ENCODE results near the gene MEGF6.

Gene MEGF6

GRCh38 chr1:3552176-3552575 is 59.1 kb downstream of the MEGF6 start:
- no peak for DNase-seq

- no peak for DNase-seq
Observed at GRCh38 chr1:3551711-3552110, 59.6 kb downstream of the MEGF6 start.

- DNase-seq = no peak
Observed at GRCh38 chr1:3551290-3551678, 60.0 kb downstream of the MEGF6 start.

- no peak for DNase-seq
Observed at GRCh38 chr1:3550511-3551289, 60.6 kb downstream of the MEGF6 start.

GRCh38 chr1:3548895-3549294 is 62.4 kb downstream of the MEGF6 start:
- no peak for DNase-seq

- no peak for DNase-seq
Observed at GRCh38 chr1:3548156-3548893, 63.0 kb downstream of the MEGF6 start.

- no peak for DNase-seq
Observed at GRCh38 chr1:3547055-3548005, 64.0 kb downstream of the MEGF6 start.

GRCh38 chr1:3546048-3546384 is 65.3 kb downstream of the MEGF6 start:
- DNase-seq = no peak

GRCh38 chr1:3545363-3546047 is 65.8 kb downstream of the MEGF6 start:
- no peak for DNase-seq

- DNase-seq = no peak
Observed at GRCh38 chr1:3544040-3544977, 67.0 kb downstream of the MEGF6 start.

GRCh38 chr1:3543076-3544039 is 68.0 kb downstream of the MEGF6 start:
- DNase-seq = no peak

GRCh38 chr1:3542676-3543075 is 68.6 kb downstream of the MEGF6 start:
- DNase-seq = no peak

- no peak for DNase-seq
Observed at GRCh38 chr1:3541936-3542335, 69.4 kb downstream of the MEGF6 start.

GRCh38 chr1:3541465-3541864 is 69.8 kb downstream of the MEGF6 start:
- DNase-seq = no peak

GRCh38 chr1:3540876-3541275 is 70.4 kb downstream of the MEGF6 start:
- DNase-seq = no peak

- DNase-seq = no peak
Observed at GRCh38 chr1:3539707-3540425, 71.4 kb downstream of the MEGF6 start.

- no peak for DNase-seq
Observed at GRCh38 chr1:3537359-3537758, 73.9 kb downstream of the MEGF6 start.

GRCh38 chr1:3536420-3537195 is 74.7 kb downstream of the MEGF6 start:
- DNase-seq = no peak

- no peak for DNase-seq
Observed at GRCh38 chr1:3535732-3536131, 75.6 kb downstream of the MEGF6 start.

All from CD4-positive, alpha-beta T cell treated with Interferon alpha-2 for 1 hour (primary cell).